GM23338 (cell line): Measurements from ENCODE around the gene TINAGL1. TPM values are rescaled to one million over a fixed set of nuclear protein-coding genes. Genes with fewer than 3 reads are reported as not detected.
A peak's percentile ranks its signal among the peaks of the same experiment; 100 is the strongest.

Experiments
- ATAC-seq: fragments of 200-7000 bp; cut with Tn5 transposase; 3 replicates; pipeline ENCODE4 v1.9.1; 2020
- DNase-seq: peaks from one replicate; pipeline ENCODE4 v3.0.0-alpha.2; 2015; ENCODE audit warnings: low spot score
- H2AFZ ChIP-seq: fragments of 200-600 bp; sonication (generic); 2 replicates; pipeline ENCODE4 v1.8.0; 2016; ENCODE audit warnings: antibody characterized with exemption, mild to moderate bottlenecking, moderate library complexity
- H3F3A ChIP-seq: fragments of 200-600 bp; sonication (generic); replicated peaks from 2 replicates; pipeline ENCODE4 v1.8.0; 2017; ENCODE audit warnings: antibody characterized with exemption, mixed run types, low read depth
- H3K27ac ChIP-seq: fragments of 200-600 bp; sonication (generic); 2 replicates; pipeline ENCODE4 v1.6.1; 2016; ENCODE audit warnings: low read depth
- H3K27me3 ChIP-seq: fragments of 200-600 bp; sonication (generic); 2 replicates; pipeline ENCODE4 v1.8.0; 2016; ENCODE audit warnings: mild to moderate bottlenecking, mixed run types, moderate library complexity; ENCODE audit not compliant: insufficient read depth
- H3K36me3 ChIP-seq: fragments of 200-600 bp; sonication (generic); 2 replicates; pipeline ENCODE4 v1.8.0; 2016; ENCODE audit warnings: mild to moderate bottlenecking; ENCODE audit not compliant: insufficient read depth
- H3K4me1 ChIP-seq: fragments of 200-600 bp; sonication (generic); 2 replicates; pipeline ENCODE4 v1.8.0; 2016; ENCODE audit warnings: mild to moderate bottlenecking, moderate library complexity; ENCODE audit not compliant: insufficient read depth
- H3K4me2 ChIP-seq: fragments of 200-600 bp; sonication (generic); 2 replicates; pipeline ENCODE4 v1.7.1; 2017; ENCODE audit warnings: mixed run types
- H3K4me3 ChIP-seq: fragments of 200-600 bp; sonication (generic); 2 replicates; pipeline ENCODE4 v1.6.1; 2016; ENCODE audit warnings: mixed run types
- H3K79me2 ChIP-seq: fragments of 200-600 bp; sonication (generic); replicated peaks from 2 replicates; pipeline ENCODE4 v1.8.0; 2017; ENCODE audit warnings: mild to moderate bottlenecking; ENCODE audit not compliant: insufficient read depth
- H3K9me2 ChIP-seq: fragments of 200-600 bp; sonication (generic); 2 replicates; pipeline ENCODE4 v1.8.0; 2017; ENCODE audit not compliant: insufficient read depth
- H4K20me1 ChIP-seq: fragments of 200-600 bp; sonication (generic); replicated peaks from 2 replicates; pipeline ENCODE4 v1.8.0; 2017; ENCODE audit warnings: mild to moderate bottlenecking; ENCODE audit not compliant: insufficient read depth
- H3K27ac Mint-ChIP-seq: 2 replicates; pipeline ENCODE4 v1.8.0; 2020; ENCODE audit warnings: inconsistent platforms, mild to moderate bottlenecking, moderate library complexity, mixed read lengths
- H3K27me3 Mint-ChIP-seq: 3 replicates; pipeline ENCODE4 v1.8.0; 2022; ENCODE audit warnings: low read depth, mild to moderate bottlenecking, moderate library complexity, mixed read lengths, inconsistent platforms; ENCODE audit not compliant: insufficient read depth, poor library complexity
- H3K36me3 Mint-ChIP-seq: 3 replicates; pipeline ENCODE4 v1.8.0; 2021; ENCODE audit warnings: low read depth, mild to moderate bottlenecking, inconsistent platforms, moderate library complexity, mixed read lengths
- H3K4me1 Mint-ChIP-seq: 3 replicates; pipeline ENCODE4 v1.8.0; 2020; ENCODE audit warnings: mild to moderate bottlenecking, inconsistent platforms, mixed read lengths
- H3K4me3 Mint-ChIP-seq: 3 replicates; pipeline ENCODE4 v1.8.0; 2021; ENCODE audit warnings: moderate library complexity, mild to moderate bottlenecking, inconsistent platforms, mixed read lengths
- H3K9me3 Mint-ChIP-seq: 3 replicates; pipeline ENCODE4 v1.8.0; 2020; ENCODE audit warnings: moderate library complexity, mild to moderate bottlenecking, inconsistent platforms, mixed read lengths
- CREB1 ChIP-seq: fragments of 250-450 bp; sonication (Bioruptor Pico); IDR thresholded peaks from 2 replicates; pipeline ENCODE4 v1.5.0; 2020; ENCODE audit warnings: low read depth, mild to moderate bottlenecking, moderate library complexity
- EZH2 ChIP-seq: fragments of 200-600 bp; sonication (generic); IDR thresholded peaks from one replicate; pipeline ENCODE4 v1.8.0; 2017; ENCODE audit warnings: antibody characterized with exemption, mild to moderate bottlenecking, low read depth; ENCODE audit not compliant: unreplicated experiment
- EZH2phosphoT487 ChIP-seq: fragments of 200-600 bp; sonication (generic); IDR thresholded peaks from one replicate; pipeline ENCODE4 v1.8.1; 2018; ENCODE audit warnings: antibody characterized with exemption; ENCODE audit not compliant: unreplicated experiment
- JUNB ChIP-seq: IDR thresholded peaks from one replicate; pipeline ENCODE4 v1.6.1; 2016; ENCODE audit warnings: antibody characterized with exemption; ENCODE audit not compliant: unreplicated experiment
- NANOG ChIP-seq: IDR thresholded peaks from 2 replicates; pipeline ENCODE4 v1.6.1; 2016; ENCODE audit warnings: antibody characterized with exemption, borderline replicate concordance
- POLR2AphosphoS5 ChIP-seq: IDR thresholded peaks from 2 replicates; pipeline ENCODE4 v1.6.1; 2016; ENCODE audit warnings: antibody characterized with exemption, low read depth
- STAT1 ChIP-seq: IDR thresholded peaks from one replicate; pipeline ENCODE4 v1.6.1; 2016; ENCODE audit warnings: antibody characterized with exemption; ENCODE audit not compliant: unreplicated experiment
- ZNF114 ChIP-seq: fragments of 250-450 bp; sonication (Bioruptor Pico); IDR thresholded peaks from 2 replicates; pipeline ENCODE4 v1.5.0; 2020; ENCODE audit warnings: mild to moderate bottlenecking, moderate library complexity
- polyA plus RNA-seq: library from polyadenylated mRNA; unstranded; fragments of >200 nt; fragmentation: Nextera tagmentation; extraction: Ambion mirVana; gene quantifications from 2 replicates; pipeline ENCODE4 v1.2.1, GENCODE V29; 2016
- total RNA-seq: library from RNA; depleted of rRNA; stranded (reverse); fragments of >200 nt; shearing (Covaris generic); gene quantifications from 2 replicates; pipeline ENCODE4 v1.2.3, GENCODE V29; 2014
- TF ChIP-seq, protein P1 (sequence below), 2 experiments: fragments of 200-600 bp in 1 of 2; sonication (generic) in 1 of 2; conservative IDR thresholded peaks; 2 replicates each; pipeline versions ENCODE4 v1.5.1 to v1.6.1; 2016 to 2017; ENCODE audit warnings: antibody characterized with exemption in 2 of 2, low read depth in 2 of 2, mild to moderate bottlenecking in 2 of 2, moderate library complexity in 1 of 2
- TF ChIP-seq, protein P2 (sequence below): fragments of 250-450 bp; sonication (Bioruptor Pico); IDR thresholded peaks from 2 replicates; pipeline ENCODE4 v1.5.0; 2020; ENCODE audit warnings: mild to moderate bottlenecking, moderate library complexity
- TF ChIP-seq, protein P3 (sequence below): IDR thresholded peaks from 2 replicates; pipeline ENCODE4 v1.6.1; 2016; ENCODE audit warnings: antibody characterized with exemption

Gene TINAGL1
- total and polyA plus RNA-seq, 2 experiments from 2014 or later, result 6.8 to 15.8 TPM

DNA sequence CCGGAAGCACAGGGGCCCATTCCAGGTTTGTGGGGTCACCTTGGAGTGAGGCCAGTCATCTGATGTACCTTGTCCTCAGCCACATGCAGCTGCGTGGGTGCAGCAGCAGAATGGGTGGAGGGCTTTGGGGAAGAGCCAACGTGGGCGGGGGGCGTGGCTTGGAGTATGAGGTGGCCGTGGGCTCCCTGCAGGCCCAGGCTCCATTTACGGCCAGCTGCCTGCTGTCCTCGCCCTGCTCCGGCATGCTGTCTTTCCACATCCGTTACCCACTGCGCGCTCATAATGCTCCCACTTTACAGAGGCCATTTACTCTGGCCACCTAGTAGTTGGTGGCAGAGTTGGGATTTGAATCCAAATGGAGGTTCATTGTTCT is 27.8 kb upstream of the TINAGL1 start (continued):
- TF ChIP-seq, protein P1, sequence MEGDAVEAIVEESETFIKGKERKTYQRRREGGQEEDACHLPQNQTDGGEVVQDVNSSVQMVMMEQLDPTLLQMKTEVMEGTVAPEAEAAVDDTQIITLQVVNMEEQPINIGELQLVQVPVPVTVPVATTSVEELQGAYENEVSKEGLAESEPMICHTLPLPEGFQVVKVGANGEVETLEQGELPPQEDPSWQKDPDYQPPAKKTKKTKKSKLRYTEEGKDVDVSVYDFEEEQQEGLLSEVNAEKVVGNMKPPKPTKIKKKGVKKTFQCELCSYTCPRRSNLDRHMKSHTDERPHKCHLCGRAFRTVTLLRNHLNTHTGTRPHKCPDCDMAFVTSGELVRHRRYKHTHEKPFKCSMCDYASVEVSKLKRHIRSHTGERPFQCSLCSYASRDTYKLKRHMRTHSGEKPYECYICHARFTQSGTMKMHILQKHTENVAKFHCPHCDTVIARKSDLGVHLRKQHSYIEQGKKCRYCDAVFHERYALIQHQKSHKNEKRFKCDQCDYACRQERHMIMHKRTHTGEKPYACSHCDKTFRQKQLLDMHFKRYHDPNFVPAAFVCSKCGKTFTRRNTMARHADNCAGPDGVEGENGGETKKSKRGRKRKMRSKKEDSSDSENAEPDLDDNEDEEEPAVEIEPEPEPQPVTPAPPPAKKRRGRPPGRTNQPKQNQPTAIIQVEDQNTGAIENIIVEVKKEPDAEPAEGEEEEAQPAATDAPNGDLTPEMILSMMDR (conservative IDR thresholded peaks at IDR 0.05; ENCODE audit: low read depth in 2 of 2), result no peak
- no peak for TF ChIP-seq CREB1 (CRISPR knock-in tag)
- TF ChIP-seq EZH2phosphoT487, result no peak

DNA sequence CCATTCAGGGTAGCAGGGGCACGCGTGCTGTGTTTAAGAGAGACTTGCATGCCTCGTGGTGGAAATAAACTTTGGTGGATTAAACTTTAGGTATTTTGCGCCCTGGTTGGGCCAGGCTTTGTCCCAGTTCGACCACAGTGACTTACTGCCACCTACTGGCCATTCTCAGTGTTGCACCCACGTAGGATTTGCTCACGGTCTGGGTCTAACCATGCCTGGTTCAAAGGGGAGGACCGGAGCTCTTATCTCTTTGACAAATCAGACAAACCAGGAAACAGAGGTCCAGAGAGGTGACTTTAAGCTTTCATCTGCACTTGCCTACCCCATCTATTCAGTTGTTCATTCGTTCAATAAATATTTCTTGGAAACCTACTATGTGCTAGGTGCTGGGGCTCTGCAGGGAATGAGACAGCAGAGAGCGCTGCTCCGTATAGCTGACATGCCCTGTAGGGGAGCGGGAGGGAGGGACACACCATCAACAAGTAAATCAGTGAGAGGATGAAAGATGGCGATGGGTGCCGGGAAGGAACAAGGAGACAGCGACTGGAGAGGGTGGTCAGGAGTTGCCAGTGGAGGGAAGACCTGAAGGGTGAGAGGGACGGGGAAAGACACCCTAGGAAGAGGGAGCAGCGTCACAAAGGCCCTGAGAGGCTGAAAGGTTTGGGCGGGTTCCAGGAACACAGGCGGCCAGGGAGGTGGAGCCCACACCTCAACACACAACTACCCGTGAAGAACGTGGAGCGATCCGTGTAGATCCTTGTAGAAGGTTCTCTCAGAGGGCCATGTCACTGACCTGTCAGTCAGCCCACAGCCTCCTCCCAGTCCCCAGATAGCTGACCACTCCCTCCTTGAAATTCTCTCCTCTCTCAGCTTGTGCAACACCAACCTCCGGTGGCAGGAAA is 27.2 kb upstream of the TINAGL1 start:
- H3K4me3 Mint-ChIP-seq, result peak overlapping the region; percentile 84
- peak overlapping the region; percentile 88 for H2AFZ ChIP-seq
- TF ChIP-seq, protein P1 (conservative IDR thresholded peaks at IDR 0.05; ENCODE audit: low read depth in 2 of 2), result peak; percentile 92 to 98
- TF ChIP-seq, protein P2, sequence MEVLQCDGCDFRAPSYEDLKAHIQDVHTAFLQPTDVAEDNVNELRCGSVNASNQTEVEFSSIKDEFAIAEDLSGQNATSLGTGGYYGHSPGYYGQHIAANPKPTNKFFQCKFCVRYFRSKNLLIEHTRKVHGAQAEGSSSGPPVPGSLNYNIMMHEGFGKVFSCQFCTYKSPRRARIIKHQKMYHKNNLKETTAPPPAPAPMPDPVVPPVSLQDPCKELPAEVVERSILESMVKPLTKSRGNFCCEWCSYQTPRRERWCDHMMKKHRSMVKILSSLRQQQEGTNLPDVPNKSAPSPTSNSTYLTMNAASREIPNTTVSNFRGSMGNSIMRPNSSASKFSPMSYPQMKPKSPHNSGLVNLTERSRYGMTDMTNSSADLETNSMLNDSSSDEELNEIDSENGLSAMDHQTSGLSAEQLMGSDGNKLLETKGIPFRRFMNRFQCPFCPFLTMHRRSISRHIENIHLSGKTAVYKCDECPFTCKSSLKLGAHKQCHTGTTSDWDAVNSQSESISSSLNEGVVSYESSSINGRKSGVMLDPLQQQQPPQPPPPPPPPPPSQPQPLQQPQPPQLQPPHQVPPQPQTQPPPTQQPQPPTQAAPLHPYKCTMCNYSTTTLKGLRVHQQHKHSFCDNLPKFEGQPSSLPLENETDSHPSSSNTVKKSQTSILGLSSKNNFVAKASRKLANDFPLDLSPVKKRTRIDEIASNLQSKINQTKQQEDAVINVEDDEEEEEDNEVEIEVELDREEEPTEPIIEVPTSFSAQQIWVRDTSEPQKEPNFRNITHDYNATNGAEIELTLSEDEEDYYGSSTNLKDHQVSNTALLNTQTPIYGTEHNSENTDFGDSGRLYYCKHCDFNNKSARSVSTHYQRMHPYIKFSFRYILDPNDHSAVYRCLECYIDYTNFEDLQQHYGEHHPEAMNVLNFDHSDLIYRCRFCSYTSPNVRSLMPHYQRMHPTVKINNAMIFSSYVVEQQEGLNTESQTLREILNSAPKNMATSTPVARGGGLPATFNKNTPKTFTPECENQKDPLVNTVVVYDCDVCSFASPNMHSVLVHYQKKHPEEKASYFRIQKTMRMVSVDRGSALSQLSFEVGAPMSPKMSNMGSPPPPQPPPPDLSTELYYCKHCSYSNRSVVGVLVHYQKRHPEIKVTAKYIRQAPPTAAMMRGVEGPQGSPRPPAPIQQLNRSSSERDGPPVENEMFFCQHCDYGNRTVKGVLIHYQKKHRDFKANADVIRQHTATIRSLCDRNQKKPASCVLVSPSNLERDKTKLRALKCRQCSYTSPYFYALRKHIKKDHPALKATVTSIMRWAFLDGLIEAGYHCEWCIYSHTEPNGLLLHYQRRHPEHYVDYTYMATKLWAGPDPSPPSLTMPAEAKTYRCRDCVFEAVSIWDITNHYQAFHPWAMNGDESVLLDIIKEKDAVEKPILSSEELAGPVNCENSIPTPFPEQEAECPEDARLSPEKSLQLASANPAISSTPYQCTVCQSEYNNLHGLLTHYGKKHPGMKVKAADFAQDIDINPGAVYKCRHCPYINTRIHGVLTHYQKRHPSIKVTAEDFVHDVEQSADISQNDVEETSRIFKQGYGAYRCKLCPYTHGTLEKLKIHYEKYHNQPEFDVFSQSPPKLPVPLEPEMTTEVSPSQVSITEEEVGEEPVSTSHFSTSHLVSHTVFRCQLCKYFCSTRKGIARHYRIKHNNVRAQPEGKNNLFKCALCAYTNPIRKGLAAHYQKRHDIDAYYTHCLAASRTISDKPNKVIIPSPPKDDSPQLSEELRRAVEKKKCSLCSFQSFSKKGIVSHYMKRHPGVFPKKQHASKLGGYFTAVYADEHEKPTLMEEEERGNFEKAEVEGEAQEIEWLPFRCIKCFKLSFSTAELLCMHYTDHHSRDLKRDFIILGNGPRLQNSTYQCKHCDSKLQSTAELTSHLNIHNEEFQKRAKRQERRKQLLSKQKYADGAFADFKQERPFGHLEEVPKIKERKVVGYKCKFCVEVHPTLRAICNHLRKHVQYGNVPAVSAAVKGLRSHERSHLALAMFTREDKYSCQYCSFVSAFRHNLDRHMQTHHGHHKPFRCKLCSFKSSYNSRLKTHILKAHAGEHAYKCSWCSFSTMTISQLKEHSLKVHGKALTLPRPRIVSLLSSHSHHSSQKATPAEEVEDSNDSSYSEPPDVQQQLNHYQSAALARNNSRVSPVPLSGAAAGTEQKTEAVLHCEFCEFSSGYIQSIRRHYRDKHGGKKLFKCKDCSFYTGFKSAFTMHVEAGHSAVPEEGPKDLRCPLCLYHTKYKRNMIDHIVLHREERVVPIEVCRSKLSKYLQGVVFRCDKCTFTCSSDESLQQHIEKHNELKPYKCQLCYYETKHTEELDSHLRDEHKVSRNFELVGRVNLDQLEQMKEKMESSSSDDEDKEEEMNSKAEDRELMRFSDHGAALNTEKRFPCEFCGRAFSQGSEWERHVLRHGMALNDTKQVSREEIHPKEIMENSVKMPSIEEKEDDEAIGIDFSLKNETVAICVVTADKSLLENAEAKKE (CRISPR knock-in tag), result peak; percentile 34; the same call in 1 of the 2 replicates
- no peak for TF ChIP-seq STAT1
- TF ChIP-seq NANOG, result no peak
- TF ChIP-seq, protein P3, sequence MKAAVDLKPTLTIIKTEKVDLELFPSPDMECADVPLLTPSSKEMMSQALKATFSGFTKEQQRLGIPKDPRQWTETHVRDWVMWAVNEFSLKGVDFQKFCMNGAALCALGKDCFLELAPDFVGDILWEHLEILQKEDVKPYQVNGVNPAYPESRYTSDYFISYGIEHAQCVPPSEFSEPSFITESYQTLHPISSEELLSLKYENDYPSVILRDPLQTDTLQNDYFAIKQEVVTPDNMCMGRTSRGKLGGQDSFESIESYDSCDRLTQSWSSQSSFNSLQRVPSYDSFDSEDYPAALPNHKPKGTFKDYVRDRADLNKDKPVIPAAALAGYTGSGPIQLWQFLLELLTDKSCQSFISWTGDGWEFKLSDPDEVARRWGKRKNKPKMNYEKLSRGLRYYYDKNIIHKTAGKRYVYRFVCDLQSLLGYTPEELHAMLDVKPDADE, result no peak
- no peak for TF ChIP-seq EZH2
- TF ChIP-seq JUNB, result no peak
- TF ChIP-seq POLR2AphosphoS5, result 0 out of 2 replicates have a peak, but pooled peaks have one; percentile 26
- peak; percentile 42 for TF ChIP-seq CREB1 (CRISPR knock-in tag)
- TF ChIP-seq ZNF114 (CRISPR knock-in tag), result no peak

More for the DNA sequence above, 27.2 kb upstream of the TINAGL1 start:
- Histone ChIP-seq H3K4me3 (peak overlapping the region; percentile 57), H4K20me1 (no peaks in the 10 kb centered on the region), H3K36me3 (no peaks in the 10 kb centered on the region), H3K4me1 (peaks cover 5% of the 10 kb centered on the region), H3K27me3 (no peaks in the 10 kb centered on the region), H3K27ac (no peak overlapping the region), H3K9me2 (no peaks in the 10 kb centered on the region), H3K79me2 (no peaks in the 10 kb centered on the region), H3K4me2 (peak overlapping the region; percentile 78), H3F3A (no peaks in the 10 kb centered on the region)
- H3K4me1 Mint-ChIP-seq, result peaks cover 9% of the 10 kb centered on the region
- peak; percentile 89 for DNase-seq
- H3K9me3 Mint-ChIP-seq, result no peaks in the 10 kb centered on the region
- ATAC-seq, result peak; percentile 92
- no peaks in the 10 kb centered on the region for H3K36me3 Mint-ChIP-seq
- H3K27ac Mint-ChIP-seq, result peak overlapping the region; percentile 48; the same call in 1 of the 2 replicates
- peaks cover 4% of the 10 kb centered on the region for H3K27me3 Mint-ChIP-seq
